ENCODE data around the gene CCKAR.

The CCKAR gene

DNA sequence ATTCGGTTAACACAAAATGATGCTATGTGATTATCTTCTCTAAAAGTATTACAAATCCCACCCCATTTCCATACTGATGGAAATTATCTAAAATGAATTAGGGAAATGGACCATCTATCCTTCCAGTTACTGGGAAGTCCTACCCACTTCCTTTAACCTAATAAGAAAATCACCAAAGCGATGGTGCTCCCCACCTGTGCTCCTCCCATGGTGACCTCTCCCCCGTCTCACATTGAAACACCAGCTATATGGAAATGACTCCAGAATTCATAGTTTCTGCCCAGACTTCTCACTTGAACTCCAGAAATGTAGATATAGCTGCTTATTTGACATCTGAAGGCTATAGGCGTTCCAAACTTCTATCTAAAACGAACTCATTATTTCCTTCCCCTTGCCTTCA is 48.5 kb downstream of the CCKAR start:
- H3K4me3 ChIP-seq (replicated peaks; ENCODE audit: low read depth, low read length), result no peak overlapping the region
- TF ChIP-seq, protein P1, sequence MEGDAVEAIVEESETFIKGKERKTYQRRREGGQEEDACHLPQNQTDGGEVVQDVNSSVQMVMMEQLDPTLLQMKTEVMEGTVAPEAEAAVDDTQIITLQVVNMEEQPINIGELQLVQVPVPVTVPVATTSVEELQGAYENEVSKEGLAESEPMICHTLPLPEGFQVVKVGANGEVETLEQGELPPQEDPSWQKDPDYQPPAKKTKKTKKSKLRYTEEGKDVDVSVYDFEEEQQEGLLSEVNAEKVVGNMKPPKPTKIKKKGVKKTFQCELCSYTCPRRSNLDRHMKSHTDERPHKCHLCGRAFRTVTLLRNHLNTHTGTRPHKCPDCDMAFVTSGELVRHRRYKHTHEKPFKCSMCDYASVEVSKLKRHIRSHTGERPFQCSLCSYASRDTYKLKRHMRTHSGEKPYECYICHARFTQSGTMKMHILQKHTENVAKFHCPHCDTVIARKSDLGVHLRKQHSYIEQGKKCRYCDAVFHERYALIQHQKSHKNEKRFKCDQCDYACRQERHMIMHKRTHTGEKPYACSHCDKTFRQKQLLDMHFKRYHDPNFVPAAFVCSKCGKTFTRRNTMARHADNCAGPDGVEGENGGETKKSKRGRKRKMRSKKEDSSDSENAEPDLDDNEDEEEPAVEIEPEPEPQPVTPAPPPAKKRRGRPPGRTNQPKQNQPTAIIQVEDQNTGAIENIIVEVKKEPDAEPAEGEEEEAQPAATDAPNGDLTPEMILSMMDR (IDR thresholded peaks at IDR 0.05; ENCODE audit: low read depth, low read length, missing control alignments), result no peak
- DNase-seq (ENCODE audit: extremely low read depth, low read depth), result no peak

DNA sequence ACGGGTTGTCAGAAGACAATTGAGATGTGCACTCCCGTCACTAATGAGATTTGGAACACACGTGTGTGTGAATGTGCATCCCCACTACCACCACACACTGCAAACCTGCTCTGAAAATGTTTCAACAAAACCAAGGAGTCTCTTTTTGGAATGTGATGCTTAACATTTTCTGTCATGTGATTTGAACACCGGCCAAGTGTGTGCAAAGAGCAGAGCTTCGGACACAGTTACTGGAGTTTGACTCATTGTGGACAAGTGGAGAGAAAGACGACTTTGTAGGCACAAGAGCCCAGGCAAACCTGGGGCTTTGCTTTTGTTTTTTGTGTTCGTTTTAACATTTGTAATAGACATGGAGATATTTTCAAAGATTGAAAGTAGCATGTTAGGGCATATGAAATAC is 49.2 kb downstream of the CCKAR start:
- DNase-seq (ENCODE audit: extremely low read depth, low read depth), result no peak
- no peak overlapping the region for H3K4me3 ChIP-seq (replicated peaks; ENCODE audit: low read depth, low read length)
- TF ChIP-seq, protein P1 (IDR thresholded peaks at IDR 0.05; ENCODE audit: low read depth, low read length, missing control alignments), result no peak

DNA sequence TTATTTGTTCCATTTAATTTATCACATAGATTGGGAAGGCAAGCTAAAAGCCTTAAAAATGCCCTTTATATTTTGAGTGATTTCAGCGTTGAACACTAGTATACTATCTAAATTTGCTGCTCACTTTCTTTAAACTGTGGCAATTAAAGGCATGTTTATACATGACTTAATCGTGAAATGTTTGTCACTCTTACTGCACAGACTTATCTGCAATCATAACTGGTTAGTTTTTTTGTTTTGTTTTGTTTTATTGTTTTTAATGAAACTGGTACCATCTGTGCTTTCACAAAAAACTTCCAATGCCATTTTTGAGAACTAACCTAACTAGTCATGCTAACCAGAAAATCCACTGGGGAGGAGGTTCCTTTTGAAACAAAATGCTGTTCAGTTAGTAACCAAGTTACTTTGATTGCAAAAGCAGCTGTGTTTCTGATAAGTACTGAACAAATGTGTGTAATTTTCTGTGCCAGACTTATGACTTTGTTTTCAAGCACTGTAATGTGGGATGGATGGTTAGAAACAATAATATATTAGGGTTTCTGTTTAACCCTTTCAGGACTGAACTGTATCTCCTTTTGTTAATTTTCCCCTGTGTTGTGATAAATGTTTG is 56.1 kb downstream of the CCKAR start:
- no peak for DNase-seq (ENCODE audit: extremely low read depth, low read depth)
- TF ChIP-seq, protein P1 (IDR thresholded peaks at IDR 0.05; ENCODE audit: low read depth, low read length, missing control alignments), result no peak
- H3K4me3 ChIP-seq (replicated peaks; ENCODE audit: low read depth, low read length), result no peak overlapping the region

DNA sequence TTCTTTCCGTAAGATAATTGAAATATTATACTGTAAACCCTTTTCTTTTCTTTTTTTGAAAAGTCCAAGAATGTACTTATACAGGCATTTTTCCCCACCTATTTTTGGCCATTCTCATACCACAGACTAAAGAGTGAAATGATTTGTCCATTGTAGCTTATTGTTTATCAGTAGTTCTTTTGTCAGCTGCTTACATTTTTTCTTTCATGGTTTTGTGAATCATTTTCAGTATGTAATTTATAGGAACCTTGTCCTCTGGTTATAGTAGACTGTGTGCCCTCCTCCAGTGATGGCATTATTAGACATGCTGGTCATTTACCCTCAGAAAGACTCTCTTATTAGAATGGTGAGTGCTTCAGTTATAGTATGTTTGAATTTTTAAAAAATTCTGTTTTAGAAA is 56.7 kb downstream of the CCKAR start:
- no peak for DNase-seq (ENCODE audit: extremely low read depth, low read depth)
- TF ChIP-seq, protein P1 (IDR thresholded peaks at IDR 0.05; ENCODE audit: low read depth, low read length, missing control alignments), result no peak
- H3K4me3 ChIP-seq (replicated peaks; ENCODE audit: low read depth, low read length), result no peak overlapping the region

DNA sequence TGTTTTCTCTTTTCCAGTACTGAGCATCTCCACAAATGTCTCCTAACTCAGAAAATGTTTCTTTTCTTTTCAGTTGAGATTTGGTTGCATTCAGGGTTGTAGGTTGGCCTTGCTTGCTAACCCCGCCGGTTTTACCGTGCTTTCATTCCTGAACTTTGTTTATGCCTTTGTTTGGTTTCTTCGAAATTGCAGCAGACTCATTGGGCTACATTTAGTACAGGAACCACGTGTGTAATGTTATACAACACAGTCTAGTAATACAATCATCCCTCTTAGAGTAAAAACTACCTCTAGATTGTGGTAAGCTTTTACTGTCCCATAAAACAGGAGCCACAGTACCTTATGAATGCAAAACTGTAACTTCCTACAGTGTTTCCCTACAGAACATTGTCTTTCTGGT is 57.9 kb downstream of the CCKAR start:
- TF ChIP-seq, protein P1 (IDR thresholded peaks at IDR 0.05; ENCODE audit: low read depth, low read length, missing control alignments), result no peak
- DNase-seq (ENCODE audit: extremely low read depth, low read depth), result no peak
- no peak overlapping the region for H3K4me3 ChIP-seq (replicated peaks; ENCODE audit: low read depth, low read length)

DNA sequence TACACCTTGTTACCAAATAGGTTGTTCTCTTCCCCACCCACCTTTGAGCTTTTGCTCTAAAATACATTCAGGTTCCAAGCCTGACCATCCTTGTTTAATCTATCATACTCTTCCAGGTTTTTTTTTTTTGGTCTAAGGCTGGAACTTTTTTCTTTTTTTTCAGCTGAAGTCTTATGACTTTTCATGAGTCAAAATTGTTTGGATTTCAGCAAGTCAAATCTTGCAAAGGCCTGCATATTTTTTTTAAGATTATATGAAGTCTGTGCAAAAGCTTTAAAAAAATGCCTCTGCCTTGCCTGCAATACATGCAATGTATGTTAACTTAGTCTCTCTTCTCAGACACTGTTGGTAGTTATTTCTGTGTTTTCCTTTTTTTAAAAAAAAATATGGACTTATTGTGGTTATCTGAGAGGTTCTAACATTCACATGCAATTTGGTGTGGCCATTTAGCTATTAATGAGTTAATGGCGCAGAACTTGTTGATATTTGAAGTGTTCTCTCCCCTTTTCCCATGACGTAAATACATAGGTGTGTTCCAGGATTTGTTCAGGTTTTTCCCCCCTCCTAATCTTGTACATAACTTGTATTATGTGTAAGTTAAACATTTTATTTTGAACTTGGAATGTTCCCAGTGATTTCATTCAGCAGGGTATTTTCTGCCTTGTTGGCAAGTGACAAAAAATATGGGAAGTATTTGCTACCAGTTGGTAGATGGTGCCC is 58.7 kb downstream of the CCKAR start:
- H3K4me3 ChIP-seq (replicated peaks; ENCODE audit: low read depth, low read length), result no peak overlapping the region
- no peak for DNase-seq (ENCODE audit: extremely low read depth, low read depth)
- TF ChIP-seq, protein P1 (IDR thresholded peaks at IDR 0.05; ENCODE audit: low read depth, low read length, missing control alignments), result no peak

Measured in HFF-Myc (cell line).